DMS 273 (cell line): ENCODE results near the gene GET3.
A peak's percentile ranks its signal among the peaks of the same experiment; 100 is the strongest.
"Not testable (repeated sequence)": the region's sequence is repeated elsewhere in the genome, so short reads cannot be mapped to it uniquely, and the experiment has no call there.

Source experiments
- DNase-seq: peaks from one replicate; lab custom pipeline; 2025; ENCODE audit not compliant: unreplicated experiment; lab: John Stamatoyannopoulos, UW

GET3 gene

DNA sequence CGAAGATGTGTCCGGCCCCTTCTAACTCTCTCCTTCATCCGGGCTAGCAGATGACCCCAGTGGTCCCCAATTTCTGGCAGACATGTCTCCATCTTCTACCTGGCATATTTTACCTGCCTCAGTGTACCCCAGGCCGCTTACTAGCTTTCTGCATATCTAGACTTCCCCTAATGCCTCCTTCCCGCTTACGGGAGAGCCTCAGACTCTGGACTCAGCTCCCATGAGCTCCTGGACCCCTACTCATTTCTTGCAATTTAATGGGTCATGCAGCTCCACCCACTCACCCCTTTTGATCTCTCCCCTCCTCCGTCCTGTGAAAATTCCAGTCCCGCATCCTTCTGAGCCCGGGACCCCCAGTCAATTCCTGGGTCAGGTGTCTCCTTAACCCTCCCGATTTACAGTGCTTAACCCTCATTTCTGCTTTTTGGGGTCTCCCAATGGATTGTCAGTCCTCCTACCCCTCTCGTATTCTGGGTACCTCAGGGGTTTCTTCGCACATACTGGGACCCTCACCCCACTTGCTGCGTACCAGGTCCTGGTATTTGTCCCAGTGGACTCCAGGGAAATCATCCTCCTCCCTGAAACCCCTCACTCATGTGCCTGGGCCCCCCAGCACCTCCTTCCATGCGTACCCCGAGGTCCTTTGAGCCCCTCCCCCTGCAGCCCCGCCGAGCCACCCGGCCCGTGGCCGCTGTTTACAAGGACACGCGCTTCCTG lies 53.5 kb downstream of the GET3 start:
- DNase-seq, result no peak

- DNase-seq, result peak; percentile 98
These were observed 54.2 kb downstream of the GET3 start, which contains the start of gene JUNB for GRCh38 chr19:12791345-12792050. TSS of gene JUNB (plus strand) at chr19:12791486. CDS start at chr19:12791772, 286 bp downstream.

- DNase-seq, result peak; percentile 92
These were observed 55.0 kb downstream of the GET3 start for GRCh38 chr19:12792051-12792852.

GRCh38 chr19:12792853-12793289 lies 55.6 kb downstream of the GET3 start:
- DNase-seq, result peak; percentile 68

DNA sequence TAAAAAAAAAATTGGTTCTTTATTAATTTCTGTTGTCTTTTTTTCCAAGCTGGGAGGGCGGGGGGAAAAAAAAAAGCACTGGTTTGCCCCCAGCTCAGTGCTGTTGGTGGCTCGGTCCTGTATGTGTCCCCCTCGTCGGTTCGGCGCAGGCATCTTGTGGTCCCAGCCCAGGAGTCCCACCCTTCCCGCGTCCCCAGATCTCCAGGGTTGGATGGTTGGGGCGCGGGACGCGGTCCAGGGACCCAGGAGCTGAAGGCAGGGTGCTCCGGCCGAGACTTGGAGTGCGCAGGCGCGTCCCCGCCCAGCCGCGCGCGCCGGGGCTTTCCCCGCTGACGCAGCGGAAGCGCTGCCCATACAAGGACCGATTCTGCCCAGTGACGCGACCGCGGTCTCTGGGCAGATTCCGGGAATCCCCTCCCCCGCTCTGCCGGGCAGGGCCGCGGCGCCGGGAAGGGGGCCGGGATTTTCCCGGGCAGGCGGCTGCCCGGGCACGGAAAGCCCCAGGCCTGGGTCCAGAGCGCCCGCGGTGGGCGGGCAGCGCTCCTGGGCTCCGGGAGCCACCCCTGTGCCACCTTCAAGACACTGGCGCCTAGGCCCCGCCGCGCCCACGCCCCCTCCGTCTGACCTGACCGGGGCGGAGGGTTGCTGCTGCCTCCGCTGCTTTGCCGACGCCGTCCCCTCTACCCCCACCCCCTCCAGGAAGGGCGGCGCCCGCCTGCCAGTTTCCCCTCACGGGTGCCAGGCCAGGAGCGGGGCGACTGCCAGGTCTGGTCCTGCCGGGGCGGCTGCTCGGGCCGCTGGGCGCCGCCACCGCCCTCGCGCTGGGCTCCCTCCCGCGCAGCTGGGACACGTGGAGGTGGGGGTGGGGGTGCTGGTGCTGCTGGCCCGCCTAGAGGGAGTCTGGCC lies 56.2 kb downstream of the GET3 start:
- peak; percentile 98 for DNase-seq

- DNase-seq, result no peak
These were observed 57.1 kb downstream of the GET3 start for GRCh38 chr19:12794196-12794941.

- no peak for DNase-seq
These were observed 57.7 kb downstream of the GET3 start for GRCh38 chr19:12794971-12795381.

DNA sequence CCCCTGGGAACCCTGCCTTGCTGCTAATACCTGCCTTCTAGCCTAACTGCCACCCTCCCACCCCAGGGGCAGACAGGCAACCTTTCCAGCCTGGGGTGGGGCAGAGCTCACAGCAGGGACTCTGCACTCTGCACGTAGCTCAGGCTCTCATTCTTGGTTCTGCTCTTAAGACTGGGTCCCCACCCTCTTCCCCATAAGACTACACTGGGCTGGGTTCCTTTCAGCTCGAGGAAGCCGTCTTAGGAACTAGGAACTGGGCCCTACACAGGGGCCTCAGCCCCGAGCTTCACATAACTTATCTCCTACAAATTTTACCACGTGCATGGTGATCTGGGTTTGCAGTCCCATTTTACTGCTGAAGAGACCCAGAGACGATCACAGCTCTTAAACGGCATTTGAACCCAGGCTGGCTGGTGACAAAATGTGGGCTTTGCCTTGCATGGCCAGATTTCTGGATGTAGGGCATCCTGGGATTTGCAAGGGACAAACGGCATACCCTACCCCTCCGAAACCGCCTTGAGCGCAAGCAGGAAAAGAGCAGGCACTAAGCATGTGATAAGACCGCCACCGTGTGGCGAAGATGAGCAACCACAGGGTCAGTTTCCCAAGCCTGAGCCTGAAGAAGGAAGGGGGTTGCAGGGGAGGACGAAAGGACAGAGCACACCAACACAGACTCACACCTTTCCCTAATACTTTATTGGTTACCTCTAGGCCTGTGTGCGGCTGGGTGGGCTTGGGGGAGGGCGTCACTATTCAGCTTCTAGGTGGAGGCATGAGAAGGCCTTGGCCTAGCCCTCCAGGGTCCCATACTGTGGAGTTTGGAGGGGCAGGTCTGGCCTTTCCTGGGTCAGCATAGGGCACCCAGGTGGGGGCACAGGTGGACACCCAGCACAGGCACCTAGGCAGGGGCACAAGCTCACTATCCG lies 59.1 kb downstream of the GET3 start:
- peak; percentile 94 for DNase-seq

- DNase-seq, result no peak
These were observed 59.9 kb downstream of the GET3 start for GRCh38 chr19:12797141-12797587.

GRCh38 chr19:12797607-12798006 lies 60.3 kb downstream of the GET3 start:
- not testable (repeated sequence) for DNase-seq
